DND-41 (cell line): ENCODE measurements around the gene ATP6V0D1.

ENCODE experiments used
- CTCF ChIP-seq: IDR thresholded peaks from 2 replicates; pipeline ENCODE4 v1.5.1; 2012; ENCODE audit warnings: borderline replicate concordance, low read length, moderate library complexity, mild to moderate bottlenecking; ENCODE audit not compliant: poor library complexity, severe bottlenecking; ENCODE audit errors: extremely low read depth
- EZH2 ChIP-seq: IDR thresholded peaks from 3 replicates; pipeline ENCODE4 v1.6.1; 2012; ENCODE audit warnings: borderline replicate concordance, low read depth, mild to moderate bottlenecking, moderate library complexity, low read length, inconsistent platforms; ENCODE audit not compliant: severe bottlenecking

GRCh38 chr16:67390816-67391423 lies 90.0 kb downstream of the ATP6V0D1 start:
- TF ChIP-seq EZH2 (no peak), CTCF (no peak)
